ES-I3 (cell line): ENCODE measurements around the gene CNNM3.

Experiments used
- H3K36me3 ChIP-seq: 2 replicates; pipeline ENCODE4 v1.6.1; 2013; ENCODE audit warnings: mild to moderate bottlenecking, low read length, control low read depth, moderate library complexity; ENCODE audit not compliant: insufficient read depth
- H3K4me1 ChIP-seq: 2 replicates; pipeline ENCODE4 v1.6.1; 2013; ENCODE audit warnings: mild to moderate bottlenecking, control low read depth, low read length; ENCODE audit not compliant: insufficient read depth
- H3K9ac ChIP-seq: 2 replicates; pipeline ENCODE4 v1.6.1; 2013; ENCODE audit warnings: low read depth, mild to moderate bottlenecking, low read length, moderate library complexity
- H3K9me3 ChIP-seq: 2 replicates; pipeline ENCODE4 v1.6.1; 2013; ENCODE audit warnings: mild to moderate bottlenecking, low read length, moderate library complexity; ENCODE audit not compliant: control insufficient read depth, insufficient read depth

CNNM3 gene

GRCh38 chr2:96832754-96833507, 16.9 kb downstream of the CNNM3 start:
- no peaks in the 10 kb centered on the region for H3K9me3 ChIP-seq
- peak overlapping the region; percentile 38; the same call in 1 of the 2 replicates for H3K9ac ChIP-seq

GRCh38 chr2:96835830-96836229, 19.8 kb downstream of the CNNM3 start:
- Histone ChIP-seq H3K9ac (no peak overlapping the region), H3K9me3 (no peaks in the 10 kb centered on the region), H3K36me3 (0 out of 2 replicates have a peak, but pooled peaks cover 3% of the 10 kb centered on the region), H3K4me1 (peaks cover 7% of the 10 kb centered on the region; the same call in 1 of the 2 replicates)

More at GRCh38 chr2:96832754-96833507, 16.9 kb downstream of the CNNM3 start:
- H3K4me1 ChIP-seq, result peaks cover 7% of the 10 kb centered on the region; the same call in 1 of the 2 replicates
- peaks cover 4% of the 10 kb centered on the region for H3K36me3 ChIP-seq

- Histone ChIP-seq H3K36me3 (0 out of 2 replicates have a peak, but pooled peaks cover 3% of the 10 kb centered on the region), H3K9ac (no peak overlapping the region), H3K9me3 (no peaks in the 10 kb centered on the region), H3K4me1 (no peaks in the 10 kb centered on the region; the same call in 1 of the 2 replicates)
Measured at GRCh38 chr2:96837575-96837974, 21.5 kb downstream of the CNNM3 start.

GRCh38 chr2:96838345-96839292, 22.6 kb downstream of the CNNM3 start:
- Histone ChIP-seq H3K9me3 (no peaks in the 10 kb centered on the region), H3K36me3 (0 out of 2 replicates have a peak, but pooled peaks cover 3% of the 10 kb centered on the region), H3K4me1 (no peaks in the 10 kb centered on the region; the same call in 1 of the 2 replicates), H3K9ac (no peak overlapping the region)

- Histone ChIP-seq H3K36me3 (0 out of 2 replicates have a peak, but pooled peaks cover 3% of the 10 kb centered on the region), H3K9me3 (no peaks in the 10 kb centered on the region), H3K4me1 (no peaks in the 10 kb centered on the region; the same call in 1 of the 2 replicates), H3K9ac (no peak overlapping the region)
Measured at GRCh38 chr2:96839293-96839874, 23.3 kb downstream of the CNNM3 start.

- no peaks in the 10 kb centered on the region for H3K9me3 ChIP-seq
- H3K36me3 ChIP-seq, result no peaks in the 10 kb centered on the region
- H3K9ac ChIP-seq, result no peak overlapping the region
- H3K4me1 ChIP-seq, result no peaks in the 10 kb centered on the region; the same call in 1 of the 2 replicates
Measured at GRCh38 chr2:96839875-96840850, 24.1 kb downstream of the CNNM3 start.

GRCh38 chr2:96841701-96842495, 25.8 kb downstream of the CNNM3 start:
- no peak overlapping the region for H3K9ac ChIP-seq
- H3K9me3 ChIP-seq, result no peaks in the 10 kb centered on the region
- H3K4me1 ChIP-seq, result no peaks in the 10 kb centered on the region; the same call in 1 of the 2 replicates
- H3K36me3 ChIP-seq, result no peaks in the 10 kb centered on the region

GRCh38 chr2:96842600-96842999, 26.5 kb downstream of the CNNM3 start:
- Histone ChIP-seq H3K9me3 (no peaks in the 10 kb centered on the region), H3K4me1 (no peaks in the 10 kb centered on the region; the same call in 1 of the 2 replicates), H3K36me3 (0 out of 2 replicates have a peak, but pooled peaks cover 3% of the 10 kb centered on the region), H3K9ac (no peak overlapping the region)

- Histone ChIP-seq H3K9ac (no peak within 1 kb of the TSS), H3K4me1 (no peaks in the 10 kb centered on the region; the same call in 1 of the 2 replicates), H3K36me3 (0 out of 2 replicates have a peak, but pooled peaks cover 4% of the 10 kb centered on the region), H3K9me3 (no peaks in the 10 kb centered on the region)
Measured at GRCh38 chr2:96843538-96844268, 27.6 kb downstream of the CNNM3 start, which contains the start of gene ANKRD23. Gene ANKRD23, minus strand, starts transcription at chr2:96844021. Its CDS starts 29 bp downstream, at chr2:96843992.

GRCh38 chr2:96844405-96844808, 28.3 kb downstream of the CNNM3 start:
- Histone ChIP-seq H3K36me3 (0 out of 2 replicates have a peak, but pooled peaks cover 4% of the 10 kb centered on the region), H3K9ac (no peak overlapping the region), H3K4me1 (no peaks in the 10 kb centered on the region; the same call in 1 of the 2 replicates), H3K9me3 (no peaks in the 10 kb centered on the region)

GRCh38 chr2:96846825-96847224, 30.8 kb downstream of the CNNM3 start:
- Histone ChIP-seq H3K9me3 (no peaks in the 10 kb centered on the region), H3K9ac (no peak overlapping the region), H3K36me3 (0 out of 2 replicates have a peak, but pooled peaks cover 4% of the 10 kb centered on the region), H3K4me1 (no peaks in the 10 kb centered on the region; the same call in 1 of the 2 replicates)

- H3K4me1 ChIP-seq, result no peaks in the 10 kb centered on the region; the same call in 1 of the 2 replicates
- no peak overlapping the region for H3K9ac ChIP-seq
- H3K36me3 ChIP-seq, result 0 out of 2 replicates have a peak, but pooled peaks cover 4% of the 10 kb centered on the region
- no peaks in the 10 kb centered on the region for H3K9me3 ChIP-seq
Measured at GRCh38 chr2:96847586-96847985, 31.5 kb downstream of the CNNM3 start.
